ENCODE measurements around the gene ASPSCR1. TPM values are rescaled to one million over a fixed set of nuclear protein-coding genes. Genes with fewer than 3 reads are reported as not detected.

Gene ASPSCR1
- total and polyA plus RNA-seq, 2 of the 8 experiments (the other 6 are each of a cell fraction or from before 2014, with no cell fraction given), result 33.3 to 43.7 TPM

GRCh38 chr17:81935709-81936084 is 41.7 kb upstream of the ASPSCR1 start:
- Histone ChIP-seq H3K9ac (replicated peaks in 1 of 4; ENCODE audit: extremely low read depth in 1 of 4, low read depth in 3 of 4, low read length in 3 of 4) (no peak overlapping the region), H3K4me2 (ENCODE audit: insufficient read depth in 1 of 2, low read depth in 2 of 2, low read length in 2 of 2) (peak overlapping the region; percentile 11 to 66; a peak in 2 of 4 replicates), H3K36me3 (ENCODE audit: control insufficient read depth in 2 of 4, insufficient read depth in 4 of 4, low read length in 3 of 4) (peaks cover 0 to 25% (median 10%) of the 10 kb centered on the region in 4 experiments; a peak in 5 of 8 replicates), H2BK5ac (ENCODE audit: low read depth, low read length) (no peak overlapping the region; the same call in 1 of the 2 replicates), H3K18ac (ENCODE audit: extremely low read depth, low read length) (no peak overlapping the region), H2AFZ (ENCODE audit: low read length) (no peak overlapping the region), H3K23ac (ENCODE audit: insufficient read length) (no peak overlapping the region), H3K4ac (replicated peaks; ENCODE audit: insufficient read length, low read depth, low read length) (no peak overlapping the region), H4K20me1 (replicated peaks in 1 of 2; ENCODE audit: control insufficient read depth in 1 of 2, insufficient read depth in 2 of 2, low read length in 2 of 2) (peaks cover 7 to 17% of the 10 kb centered on the region in 2 experiments), H3K79me2 (ENCODE audit: control insufficient read depth in 1 of 2, insufficient read depth in 2 of 2, low read length in 2 of 2) (no peaks in the 10 kb centered on the region; a peak in 1 of 4 replicates), H3K14ac (ENCODE audit: insufficient read length) (no peak overlapping the region), H2AK5ac (ENCODE audit: low read depth, low read length) (no peak overlapping the region), H4K5ac (ENCODE audit: insufficient read length, low read depth, low read length) (no peak overlapping the region), H4K91ac (replicated peaks; ENCODE audit: insufficient read length, low read length) (no peak overlapping the region), H3K4me3 (ENCODE audit: extremely low read depth in 1 of 4, insufficient read depth in 2 of 4, low read depth in 3 of 4, low read length in 4 of 4) (peak overlapping the region in 2 of 4 experiments; percentile 12 to 91; a peak in 2 of 8 replicates), H3K27ac (ENCODE audit: low read depth, low read length) (no peak overlapping the region), H4K8ac (ENCODE audit: extremely low read depth, insufficient read depth, low read length) (no peak overlapping the region), H2BK120ac (replicated peaks; ENCODE audit: low read depth, low read length) (no peak overlapping the region), H3K9me3 (ENCODE audit: insufficient read depth in 2 of 2, low read depth in 1 of 2, low read length in 1 of 2) (no peaks in the 10 kb centered on the region), H3K23me2 (ENCODE audit: low read depth, low read length) (no peaks in the 10 kb centered on the region; the same call in 1 of the 2 replicates), H2BK20ac (ENCODE audit: low read length) (no peak overlapping the region), H3K27me3 (replicated peaks in 1 of 4; ENCODE audit: control insufficient read depth in 3 of 4, extremely low read depth in 1 of 4, insufficient read depth in 3 of 4, low read length in 3 of 4) (peaks cover 0 to 3% (median 0%) of the 10 kb centered on the region in 4 experiments; a peak in 1 of 7 replicates), H3K4me1 (replicated peaks in 1 of 4; ENCODE audit: control insufficient read depth in 3 of 4, insufficient read depth in 4 of 4, low read length in 3 of 4) (peaks cover 0 to 4% (median 1%) of the 10 kb centered on the region in 4 experiments; a peak in 3 of 7 replicates), H3K56ac (replicated peaks; ENCODE audit: insufficient read length, low read depth, low read length) (no peak overlapping the region), H2BK12ac (ENCODE audit: low read depth, low read length) (no peak overlapping the region), H3K79me1 (ENCODE audit: low read depth, low read length) (no peaks in the 10 kb centered on the region), H2BK15ac (ENCODE audit: low read length) (no peak overlapping the region)
- TF ChIP-seq SP1 (IDR thresholded peaks at IDR 0.05; ENCODE audit: low read depth, low read length), result no peak
- CTCF ChIA-PET (ENCODE audit: partially characterized antibody), result interaction anchor here (2.0 kb wide), 1 partner anchor 66 kb away, joined by 8 read pairs; no protein-coding TSS in a partner anchor
- no peak for FAIRE-seq
- DNase-seq (ENCODE audit: low read depth in 1 of 2, low spot score in 2 of 2), result no peak
- WGBS, 2 experiments (ENCODE audit: extremely low coverage in 1 of 2, insufficient coverage in 1 of 2, insufficient read length in 1 of 2, insufficient replicate concordance in 2 of 2, low coverage in 1 of 2, low lambda C conversion rate in 2 of 2, missing lambda C conversion rate in 1 of 2), result 100% methylated on average over 5 of the region's 6 CpGs; no CpG with 5 or more reads in 1 of the 2 experiments
- POLR2A ChIA-PET (ENCODE audit: partially characterized antibody), result interaction anchor here (0.6 to 14.6 kb wide), 8 partner anchors 9 to 66 kb away, joined by 3 to 150 read pairs (median 6); partner anchors contain the start of genes MAFG, NOTUM, PCYT2 and SIRT7
